HG03139 (cell line): ENCODE results near the gene IFNG-AS1.

Experiments used
- ATAC-seq: cut with Tn5 transposase; IDR thresholded peaks from one replicate; pipeline ENCODE4 v1.9.1; 2021; ENCODE audit not compliant: unreplicated experiment

The IFNG-AS1 gene

GRCh38 chr12:67989184-67989920, at the start of gene IFNG-AS1:
Gene IFNG-AS1 (plus strand): TSS chr12:67989447.
- ATAC-seq, result no peak

DNA sequence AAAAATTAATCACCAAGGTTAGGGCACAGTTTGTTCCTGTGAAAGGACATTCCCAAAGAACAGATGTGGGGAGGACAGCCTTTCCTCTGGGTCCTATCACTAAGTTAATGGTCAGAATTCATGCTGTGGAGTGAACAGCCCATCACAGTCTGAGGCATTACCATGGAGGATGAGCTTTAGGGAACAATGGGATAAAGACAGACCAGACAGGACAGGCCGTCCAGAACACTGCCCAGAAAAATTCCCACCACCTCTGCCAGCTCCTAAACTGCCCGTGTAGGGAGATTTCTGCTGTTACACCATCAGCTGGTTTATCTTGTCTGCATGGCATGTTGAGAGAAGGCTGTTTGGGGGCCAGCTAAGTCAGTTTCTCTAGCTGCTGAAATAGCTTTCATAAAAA, 49.6 kb upstream of the IFNG-AS1 start:
- no peak for ATAC-seq

- no peak for ATAC-seq
Measured at GRCh38 chr12:67940780-67941243, 48.4 kb upstream of the IFNG-AS1 start.

GRCh38 chr12:67942724-67943123, 46.5 kb upstream of the IFNG-AS1 start:
- ATAC-seq, result no peak

DNA sequence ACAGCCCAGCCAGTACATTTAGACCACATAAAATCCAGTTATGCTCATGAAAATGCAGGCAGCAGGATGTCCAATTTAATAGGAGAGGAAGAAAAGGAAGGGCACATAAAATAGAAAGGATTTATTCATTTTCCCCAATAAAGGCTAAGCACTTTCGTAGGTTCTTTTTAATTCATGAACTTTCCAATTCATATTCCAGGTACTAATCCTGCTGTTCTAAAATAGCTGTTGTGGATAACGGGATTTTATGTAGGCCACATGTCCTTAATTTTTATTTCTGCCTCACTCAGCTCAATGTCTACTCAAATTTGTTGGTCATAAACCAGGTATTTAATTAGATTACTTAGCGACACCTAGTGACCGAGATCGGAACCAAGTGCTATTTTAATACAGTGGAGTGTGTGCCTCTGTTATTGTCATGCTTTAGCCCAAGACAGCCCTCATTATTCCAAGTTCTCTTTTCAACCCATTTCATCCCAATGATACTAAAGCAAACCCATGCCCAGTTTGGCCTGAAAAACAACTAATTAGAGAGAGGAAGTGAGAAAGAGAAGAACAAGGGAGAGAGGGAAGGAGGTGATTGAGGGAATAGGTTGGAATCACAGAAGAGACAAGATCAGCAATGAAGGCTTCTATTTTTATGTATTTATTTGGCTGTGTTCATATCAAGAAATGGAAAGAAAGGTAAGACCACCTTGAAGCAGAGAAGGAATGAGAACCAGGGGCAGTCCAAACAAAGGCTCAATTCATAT, 45.9 kb upstream of the IFNG-AS1 start:
- ATAC-seq, result no peak

DNA sequence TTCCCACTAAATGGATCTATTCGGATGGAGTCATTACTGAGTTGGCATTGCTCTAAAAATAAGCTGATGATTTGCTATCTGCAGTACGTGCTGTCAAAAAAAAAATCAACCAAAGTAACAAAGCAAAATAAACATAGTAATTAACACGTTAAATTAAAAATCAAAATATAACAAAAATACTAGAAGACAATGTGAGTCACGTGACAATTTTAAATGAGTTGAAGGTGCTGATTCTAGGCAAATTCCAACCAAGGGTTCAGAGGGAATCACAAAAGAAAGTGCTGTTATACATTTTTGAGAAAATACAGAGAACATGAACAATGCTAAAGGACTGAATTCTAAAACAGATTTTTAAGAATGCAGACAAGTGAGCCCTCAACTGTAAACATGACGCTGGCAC, 45.2 kb upstream of the IFNG-AS1 start:
- no peak for ATAC-seq

- ATAC-seq, result no peak
Measured at GRCh38 chr12:67952787-67953186, 36.5 kb upstream of the IFNG-AS1 start.

DNA sequence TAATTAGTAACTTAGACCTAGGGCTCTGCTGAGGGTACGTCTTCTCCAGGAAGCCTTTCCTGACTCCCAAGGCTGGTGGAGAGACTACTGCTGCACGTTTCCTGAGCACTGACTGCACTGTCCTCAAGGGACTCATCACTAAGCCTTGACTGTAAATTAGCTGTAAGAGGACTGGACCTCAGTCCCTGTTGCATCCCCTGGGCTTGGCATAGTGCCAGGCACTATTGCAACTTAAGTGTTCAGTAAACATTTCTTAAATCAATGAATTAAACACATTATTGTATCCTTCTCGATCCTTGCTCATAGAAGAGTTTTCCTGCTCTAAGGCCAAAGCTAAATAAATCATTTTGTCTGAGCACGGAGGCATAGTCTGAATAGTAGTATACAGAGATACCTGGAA, 31.9 kb upstream of the IFNG-AS1 start:
- no peak for ATAC-seq

DNA sequence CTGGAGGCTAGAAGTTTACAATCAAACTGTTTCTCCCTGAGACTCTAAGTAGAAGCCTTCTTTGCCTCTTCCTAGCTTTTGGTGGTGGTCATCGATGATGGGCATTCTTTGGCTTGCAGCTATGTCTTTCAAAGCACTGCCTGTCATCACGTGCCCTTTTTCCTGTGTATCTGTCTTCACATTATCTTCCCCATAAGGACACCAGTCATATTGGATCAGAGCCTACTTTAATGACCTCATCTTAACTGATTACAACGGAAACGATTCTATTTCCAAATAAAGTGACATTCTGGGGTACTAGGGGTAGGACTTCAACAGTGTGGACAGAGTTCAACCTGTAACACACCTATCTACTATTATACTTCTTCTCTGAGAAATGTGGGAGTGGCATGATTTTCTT, 31.1 kb upstream of the IFNG-AS1 start:
- ATAC-seq, result no peak

DNA sequence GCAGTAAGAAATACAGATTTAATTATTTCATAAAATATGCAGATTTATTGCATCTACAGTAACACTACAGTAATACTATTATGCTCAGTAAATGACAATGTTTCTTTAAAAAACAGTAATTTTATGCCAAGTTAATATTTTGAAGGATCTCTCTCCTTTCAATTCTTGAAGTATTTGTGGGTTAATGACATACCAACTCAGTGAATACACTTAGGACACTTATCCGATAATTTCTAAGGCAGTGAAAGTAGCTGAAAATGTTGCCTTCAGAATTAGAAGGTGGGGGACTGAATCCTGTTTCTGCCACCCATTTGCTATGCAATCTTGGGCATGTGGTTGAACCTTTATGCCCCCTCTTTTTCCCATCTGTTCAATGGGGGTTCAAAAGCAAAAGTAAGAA, 24.8 kb upstream of the IFNG-AS1 start:
- ATAC-seq, result no peak

DNA sequence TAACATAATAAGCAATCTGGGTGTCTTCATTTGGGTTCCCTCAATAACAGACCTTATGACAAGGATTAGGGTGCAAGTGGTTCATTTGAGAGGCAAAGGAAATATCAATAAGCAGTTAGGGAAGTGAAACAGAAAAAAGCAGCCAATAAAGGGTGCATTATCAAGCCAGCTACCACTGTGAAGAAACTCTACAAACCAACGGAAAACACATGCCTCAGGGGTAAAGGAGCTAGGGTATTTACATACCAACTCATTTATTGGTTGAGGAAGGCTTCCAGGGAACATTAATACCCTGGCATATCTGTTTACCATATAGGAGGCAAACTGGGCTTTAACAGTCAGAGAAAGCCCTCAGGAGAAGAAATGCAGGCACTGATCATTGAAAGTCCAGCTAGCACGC, 22.7 kb upstream of the IFNG-AS1 start:
- no peak for ATAC-seq

DNA sequence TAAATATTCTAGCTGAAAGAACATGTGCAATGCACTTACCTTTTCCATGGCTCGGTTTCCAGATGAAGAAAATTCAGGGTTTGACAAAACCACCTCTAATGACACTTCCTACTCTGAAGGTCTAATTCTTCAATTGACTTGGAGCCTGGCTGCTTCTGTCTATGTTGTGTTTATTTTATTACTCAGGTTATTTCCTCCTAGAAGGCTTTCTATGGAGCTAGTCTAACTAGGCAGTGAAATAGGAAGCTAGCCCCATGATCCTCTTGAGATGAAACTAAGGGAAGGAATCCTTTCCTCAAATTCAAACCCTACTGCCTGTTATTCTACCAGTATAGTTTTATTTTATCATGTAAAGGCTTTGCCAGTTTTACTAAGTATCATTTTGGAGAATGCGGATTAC, 20.9 kb upstream of the IFNG-AS1 start:
- ATAC-seq, result no peak

- ATAC-seq, result no peak
Measured at GRCh38 chr12:67968725-67969124, 20.5 kb upstream of the IFNG-AS1 start.

DNA sequence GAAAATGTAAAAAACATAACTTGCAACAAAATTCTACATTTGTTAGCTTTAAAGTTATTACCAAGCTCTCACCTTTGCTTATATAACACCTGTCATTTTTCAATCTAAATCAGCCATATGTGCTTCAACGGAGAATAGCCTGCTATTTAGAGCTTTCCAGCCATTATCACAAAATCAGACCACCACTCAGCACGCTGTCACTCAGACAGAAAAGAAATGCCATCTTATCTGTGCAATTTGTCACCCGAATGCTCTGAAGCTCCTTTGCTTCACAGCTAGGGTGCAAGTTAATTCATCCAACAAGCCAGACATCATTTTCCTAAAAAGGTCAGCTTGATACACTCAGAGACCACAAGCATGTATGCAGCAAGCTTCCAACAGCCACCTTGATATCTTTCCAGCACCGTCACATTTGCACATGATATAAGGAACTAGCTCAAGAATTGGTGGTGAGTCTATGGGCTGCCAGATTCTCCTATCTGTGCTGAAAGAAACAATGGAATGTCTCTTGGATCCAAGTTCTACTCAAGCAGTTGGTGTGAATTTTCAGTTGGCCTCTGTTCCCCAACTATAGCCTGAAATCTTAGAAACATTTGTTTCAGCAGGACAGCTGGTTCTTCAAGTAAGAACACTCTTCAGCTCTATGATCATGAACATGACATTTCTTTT, 20.0 kb upstream of the IFNG-AS1 start:
- ATAC-seq, result no peak

DNA sequence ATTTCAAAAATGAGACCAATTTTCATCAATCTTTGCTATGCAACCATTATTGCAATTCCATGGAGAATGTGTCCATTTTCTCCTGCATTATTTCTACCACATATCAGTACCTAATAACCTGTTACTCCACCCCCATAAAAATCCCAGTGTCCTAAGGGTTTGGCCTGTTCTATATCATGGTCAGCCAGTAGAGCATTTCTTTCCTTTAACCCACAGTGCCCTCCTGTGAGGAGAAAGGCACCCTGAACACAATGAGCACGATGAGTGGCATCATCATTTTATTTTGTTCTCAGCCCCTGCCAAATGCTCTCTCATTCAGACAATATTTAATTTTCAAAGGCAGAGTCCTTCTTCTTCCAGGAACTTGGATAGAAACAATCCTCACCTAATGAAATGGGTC, 11.6 kb upstream of the IFNG-AS1 start:
- no peak for ATAC-seq

DNA sequence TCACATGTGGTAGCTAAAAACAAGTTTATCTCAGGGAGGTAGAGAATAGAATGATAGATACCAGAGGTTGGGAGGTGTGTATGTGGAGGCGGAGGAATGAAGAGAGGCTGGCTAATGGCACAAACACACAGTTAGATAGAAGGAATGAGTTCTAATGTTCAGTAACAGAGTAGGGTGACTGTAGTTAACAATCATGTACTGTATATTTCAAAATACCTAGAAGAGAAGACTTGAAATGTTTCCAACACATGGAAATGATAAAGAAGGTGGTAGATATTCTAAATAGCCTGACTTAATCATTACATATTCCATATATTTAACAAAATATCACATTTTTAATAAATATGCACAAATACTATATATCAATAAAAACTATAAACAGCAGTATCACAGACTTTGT, 8.9 kb upstream of the IFNG-AS1 start:
- ATAC-seq, result no peak

GRCh38 chr12:67981287-67982162, 7.7 kb upstream of the IFNG-AS1 start:
- no peak for ATAC-seq

DNA sequence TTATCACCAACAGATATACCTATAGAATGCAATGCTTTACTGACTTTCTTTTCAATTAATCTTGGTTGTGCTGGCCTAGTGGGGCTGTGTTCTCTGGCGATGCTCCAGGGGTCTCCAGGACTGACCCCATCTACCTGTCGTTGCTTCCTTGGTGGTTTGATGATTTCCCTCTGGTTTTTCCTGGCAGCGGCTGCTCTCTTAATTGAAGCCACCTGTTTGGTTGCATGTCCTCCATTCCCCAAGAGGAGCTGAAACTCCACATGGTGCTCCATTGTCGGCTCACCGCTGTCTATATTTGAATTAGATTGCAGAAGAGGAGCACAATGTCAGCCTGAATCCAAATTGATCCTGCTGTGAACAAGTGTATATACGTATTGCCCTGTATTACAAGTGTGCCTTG, 7.1 kb upstream of the IFNG-AS1 start:
- no peak for ATAC-seq

DNA sequence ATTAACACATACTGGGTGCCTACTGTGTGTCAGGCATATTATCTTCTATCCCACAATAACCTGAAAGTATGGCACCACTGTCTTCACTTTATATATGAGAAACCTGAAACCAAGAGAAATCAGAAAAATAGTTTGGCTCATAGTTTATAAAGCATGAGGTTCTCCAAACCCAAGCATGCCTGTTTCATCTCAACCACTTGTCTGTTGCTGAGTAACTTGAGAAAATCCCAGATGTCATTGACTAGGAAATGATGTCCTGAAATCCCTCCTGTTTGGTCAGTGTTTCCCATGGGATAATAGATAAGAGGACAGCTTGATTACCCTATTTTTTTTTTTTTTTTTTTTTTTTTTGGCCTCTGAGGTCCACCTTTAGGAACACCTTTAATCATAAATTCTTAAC, 2.6 kb upstream of the IFNG-AS1 start:
- ATAC-seq, result no peak

GRCh38 chr12:67988601-67989021, 636 bp upstream of the IFNG-AS1 start:
- ATAC-seq, result peak; percentile 67

DNA sequence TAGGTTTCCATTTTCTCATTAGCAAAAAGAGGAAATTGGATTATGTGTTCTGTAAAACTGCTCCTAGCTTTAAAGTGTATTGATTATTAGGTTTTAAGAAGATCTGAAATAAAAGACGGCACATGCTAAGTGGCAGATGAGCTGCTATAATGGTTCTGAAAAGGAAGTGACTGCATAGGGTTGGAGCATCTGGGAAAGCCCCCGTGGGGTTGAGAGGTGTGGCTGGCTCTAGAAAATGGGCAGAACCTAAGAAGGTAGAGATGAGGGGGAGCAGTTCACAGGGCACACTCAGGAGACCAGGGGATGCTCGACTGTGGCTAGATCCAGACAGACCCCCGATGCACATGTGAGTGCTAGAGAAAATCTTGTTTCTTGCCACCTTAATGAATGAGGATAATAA, 1.9 kb downstream of the IFNG-AS1 start:
- peak; percentile 44 for ATAC-seq
